HepG2 (cell line): ENCODE results near the gene KIF3C. TPM values are rescaled to one million over a fixed set of nuclear protein-coding genes. Genes with fewer than 3 reads are reported as not detected.

Experiments
- BRD4 ChIP-seq: sonication (generic); formaldehyde crosslinking; IDR thresholded peaks from 2 replicates; pipeline ENCODE4 v1.4.0; 2020; ENCODE audit warnings: missing genetic modification reagents
- CCDC6 ChIP-seq: sonication (generic); formaldehyde crosslinking; IDR thresholded peaks from 2 replicates; pipeline ENCODE4 v1.8.1; 2022; ENCODE audit warnings: mild to moderate bottlenecking, missing genetic modification reagents, moderate library complexity
- E2F1 ChIP-seq: sonication (generic); formaldehyde crosslinking; IDR thresholded peaks from 2 replicates; pipeline ENCODE4 v1.5.0; 2020; ENCODE audit warnings: missing genetic modification reagents
- E2F2 ChIP-seq: sonication (generic); formaldehyde crosslinking; IDR thresholded peaks from 2 replicates; pipeline ENCODE4 v1.4.0; 2020; ENCODE audit warnings: missing genetic modification reagents, borderline replicate concordance
- GABPB1 ChIP-seq: IDR thresholded peaks from 2 replicates; pipeline ENCODE4 v1.6.1; 2016; ENCODE audit warnings: mild to moderate bottlenecking, missing genetic modification reagents, moderate library complexity, missing compliant biosample characterization
- GATAD1 ChIP-seq: IDR thresholded peaks from 2 replicates; pipeline ENCODE4 v1.6.1; 2016; ENCODE audit warnings: missing genetic modification reagents, missing compliant biosample characterization
- HOXA3 ChIP-seq: sonication (generic); formaldehyde crosslinking; IDR thresholded peaks from 2 replicates; pipeline ENCODE4 v1.5.0; 2020; ENCODE audit warnings: missing genetic modification reagents
- MIER2 ChIP-seq: IDR thresholded peaks from 2 replicates; pipeline ENCODE4 v1.6.1; 2016; ENCODE audit warnings: missing biosample characterization, missing genetic modification reagents
- PATZ1 ChIP-seq: sonication (generic); formaldehyde crosslinking; IDR thresholded peaks from 2 replicates; pipeline ENCODE4 v1.4.0; 2020; ENCODE audit warnings: missing genetic modification reagents
- RBM39 ChIP-seq: fragments of 200-400 bp; formaldehyde crosslinking; IDR thresholded peaks from one replicate; pipeline ENCODE4 v1.6.1; 2018; ENCODE audit warnings: antibody characterized with exemption, mild to moderate bottlenecking, low read depth, low read length; ENCODE audit not compliant: poor library complexity, severe bottlenecking
- RFXANK ChIP-seq: IDR thresholded peaks from 2 replicates; pipeline ENCODE4 v1.6.1; 2016
- RORA ChIP-seq: sonication (generic); formaldehyde crosslinking; IDR thresholded peaks from 2 replicates; pipeline ENCODE4 v1.5.0; 2020; ENCODE audit warnings: mild to moderate bottlenecking, missing genetic modification reagents, moderate library complexity
- TARDBP ChIP-seq: sonication (generic); formaldehyde crosslinking; IDR thresholded peaks from 2 replicates; pipeline ENCODE4 v1.8.0; 2022; ENCODE audit warnings: mild to moderate bottlenecking, missing genetic modification reagents
- ZBTB44 ChIP-seq: sonication (generic); formaldehyde crosslinking; IDR thresholded peaks from 2 replicates; pipeline ENCODE4 v1.4.0; 2020; ENCODE audit warnings: missing genetic modification reagents
- ZC3H4 ChIP-seq: sonication (generic); formaldehyde crosslinking; IDR thresholded peaks from 2 replicates; pipeline ENCODE4 v1.4.0; 2020; ENCODE audit warnings: missing genetic modification reagents, borderline replicate concordance
- ZKSCAN8 ChIP-seq: IDR thresholded peaks from 2 replicates; pipeline ENCODE4 v1.6.1; 2016; ENCODE audit warnings: borderline replicate concordance, missing genetic modification reagents, missing compliant biosample characterization
- ZNF160 ChIP-seq: sonication (generic); formaldehyde crosslinking; IDR thresholded peaks from 2 replicates; pipeline ENCODE4 v1.8.0; 2022; ENCODE audit warnings: mild to moderate bottlenecking, inconsistent platforms, missing genetic modification reagents
- ZNF557 ChIP-seq: sonication (generic); formaldehyde crosslinking; IDR thresholded peaks from 2 replicates; pipeline ENCODE4 v1.4.0; 2020; ENCODE audit warnings: missing genetic modification reagents
- ZSCAN12 ChIP-seq: sonication (generic); formaldehyde crosslinking; IDR thresholded peaks from 2 replicates; pipeline ENCODE4 v1.9.0; 2021; ENCODE audit warnings: mild to moderate bottlenecking, missing genetic modification reagents
- polyA plus RNA-seq, 8 experiments: library from polyadenylated mRNA; depleted of rRNA in 3 of 8; stranded (reverse) in 7 of 8; unstranded in 1 of 8; fragments of >200 nt; fragmentation: Illumina TruSeq in 4 of 8; extraction: Trizol in 4 of 8; gene quantifications; 2 replicates each; pipeline versions ENCODE4 v1.2.1 to v1.2.3, GENCODE V29; 2011 to 2016; ENCODE audit warnings: low read depth in 4 of 8, missing spikeins in 1 of 8, mixed read lengths in 1 of 8; ENCODE audit not compliant: insufficient read depth in 1 of 8
- total RNA-seq, 5 experiments: library from RNA; depleted of rRNA; stranded (reverse); fragments of >200 nt; fragmentation: Illumina TruSeq; extraction: Trizol; gene quantifications; 2 replicates each; pipeline ENCODE4 v1.2.3, GENCODE V29; 2016; ENCODE audit warnings: low read depth in 1 of 5
- TF ChIP-seq, protein P1 (sequence below): sonication (generic); formaldehyde crosslinking; IDR thresholded peaks from 2 replicates; pipeline ENCODE4 v1.4.0; 2020; ENCODE audit warnings: mild to moderate bottlenecking, missing genetic modification reagents

The KIF3C gene
- total and polyA plus RNA-seq, 2 of the 13 experiments (the other 11 are each of a cell fraction or from before 2014, with no cell fraction given), result 3.6 to 4.9 TPM

GRCh38 chr2:25878361-25879132 lies 103.8 kb downstream of the KIF3C start, which contains the start of gene ASXL2 (continued):
- TF ChIP-seq E2F1 (CRISPR knock-in tag), result peak; percentile 78; the same call in 1 of the 2 replicates
- TF ChIP-seq BRD4 (CRISPR knock-in tag), result peak; percentile 73
- peak; percentile 91 for TF ChIP-seq HOXA3 (CRISPR knock-in tag)
- TF ChIP-seq ZNF160 (CRISPR knock-in tag), result no peak; the same call in none of the 2 replicates
- TF ChIP-seq TARDBP (CRISPR knock-in tag), result no peak; the same call in 1 of the 2 replicates
- no peak for TF ChIP-seq RORA
- TF ChIP-seq E2F2 (CRISPR knock-in tag), result 0 out of 2 replicates have a peak, but pooled peaks have one; percentile 73
- peak; percentile 91; the same call in 1 of the 2 replicates for TF ChIP-seq ZNF557 (CRISPR knock-in tag)
- no peak; the same call in 1 of the 2 replicates for TF ChIP-seq ZC3H4 (CRISPR knock-in tag)
- TF ChIP-seq GATAD1 (CRISPR knock-in tag), result peak; percentile 82
- TF ChIP-seq ZBTB44 (CRISPR knock-in tag), result no peak
- TF ChIP-seq ZSCAN12 (CRISPR knock-in tag), result peak; percentile 83
- TF ChIP-seq ZKSCAN8 (CRISPR knock-in tag), result peak; percentile 46; the same call in 1 of the 2 replicates
- TF ChIP-seq RBM39, result no peak
- TF ChIP-seq CCDC6 (CRISPR knock-in tag), result 0 out of 2 replicates have a peak, but pooled peaks have one; percentile 37
- TF ChIP-seq RFXANK (CRISPR knock-in tag), result peak; percentile 8; the same call in 1 of the 2 replicates
- peak; percentile 94 for TF ChIP-seq GABPB1
- TF ChIP-seq PATZ1 (CRISPR knock-in tag), result no peak; the same call in 1 of the 2 replicates
- TF ChIP-seq, protein P1, sequence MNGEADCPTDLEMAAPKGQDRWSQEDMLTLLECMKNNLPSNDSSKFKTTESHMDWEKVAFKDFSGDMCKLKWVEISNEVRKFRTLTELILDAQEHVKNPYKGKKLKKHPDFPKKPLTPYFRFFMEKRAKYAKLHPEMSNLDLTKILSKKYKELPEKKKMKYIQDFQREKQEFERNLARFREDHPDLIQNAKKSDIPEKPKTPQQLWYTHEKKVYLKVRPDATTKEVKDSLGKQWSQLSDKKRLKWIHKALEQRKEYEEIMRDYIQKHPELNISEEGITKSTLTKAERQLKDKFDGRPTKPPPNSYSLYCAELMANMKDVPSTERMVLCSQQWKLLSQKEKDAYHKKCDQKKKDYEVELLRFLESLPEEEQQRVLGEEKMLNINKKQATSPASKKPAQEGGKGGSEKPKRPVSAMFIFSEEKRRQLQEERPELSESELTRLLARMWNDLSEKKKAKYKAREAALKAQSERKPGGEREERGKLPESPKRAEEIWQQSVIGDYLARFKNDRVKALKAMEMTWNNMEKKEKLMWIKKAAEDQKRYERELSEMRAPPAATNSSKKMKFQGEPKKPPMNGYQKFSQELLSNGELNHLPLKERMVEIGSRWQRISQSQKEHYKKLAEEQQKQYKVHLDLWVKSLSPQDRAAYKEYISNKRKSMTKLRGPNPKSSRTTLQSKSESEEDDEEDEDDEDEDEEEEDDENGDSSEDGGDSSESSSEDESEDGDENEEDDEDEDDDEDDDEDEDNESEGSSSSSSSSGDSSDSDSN, result no peak; the same call in 1 of the 2 replicates
- TF ChIP-seq MIER2 (CRISPR knock-in tag), result peak; percentile 61; the same call in 1 of the 2 replicates
